Aorta (tissue), 5 donors: Measurements from ENCODE around the gene DNAJA3. TPM values are rescaled to one million over a fixed set of nuclear protein-coding genes. Genes with fewer than 3 reads are reported as not detected.

Source experiments
- ATAC-seq: fragments of 200-7000 bp; cut with Tn5 transposase; one replicate; pipeline ENCODE4 v1.9.1; 2022; ENCODE audit warnings: moderate library complexity; ENCODE audit not compliant: low FRiP score
- DNase-seq, 2 donors: peaks; one replicate each; pipeline ENCODE4 v3.0.0-alpha.2; 2020
- H3K27ac ChIP-seq, 2 donors: one replicate each; pipeline ENCODE4 v1.5.1; 2013; ENCODE audit warnings: low read length in 2 of 2, mild to moderate bottlenecking in 2 of 2, moderate library complexity in 2 of 2, control low read depth in 1 of 2, inconsistent platforms in 1 of 2, low read depth in 1 of 2
- H3K27me3 ChIP-seq, 2 donors: one replicate each; pipeline ENCODE4 v1.6.1; 2013; ENCODE audit warnings: control low read depth in 1 of 2, low read length in 1 of 2, mild to moderate bottlenecking in 1 of 2, moderate library complexity in 1 of 2; ENCODE audit not compliant: insufficient read depth in 2 of 2, control insufficient read depth in 1 of 2
- H3K36me3 ChIP-seq, 2 donors: one replicate each; pipeline ENCODE4 v1.6.1; 2013; ENCODE audit warnings: control low read depth in 1 of 2, low read length in 1 of 2, mild to moderate bottlenecking in 1 of 2; ENCODE audit not compliant: insufficient read depth in 2 of 2, control insufficient read depth in 1 of 2
- H3K4me1 ChIP-seq, 2 donors: one replicate each; pipeline ENCODE4 v1.6.1; 2013; ENCODE audit warnings: low read length in 2 of 2, control low read depth in 1 of 2, mild to moderate bottlenecking in 1 of 2, moderate library complexity in 1 of 2; ENCODE audit not compliant: insufficient read depth in 2 of 2, control insufficient read depth in 1 of 2
- H3K4me3 ChIP-seq, 2 donors: one replicate each; pipeline ENCODE4 v1.5.1; 2013; ENCODE audit warnings: low read length in 2 of 2, control low read depth in 1 of 2, mild to moderate bottlenecking in 1 of 2
- H3K9me3 ChIP-seq: one replicate; pipeline ENCODE4 v1.6.1; 2013; ENCODE audit warnings: mild to moderate bottlenecking, low read length; ENCODE audit not compliant: control insufficient read depth
- WGBS, 2 donors: extraction: QIAGEN DNeasy Blood & Tissue Kit; methylation state at CpG; one replicate each; pipeline ENCODE4 v1.1.7; 2013; 5-methylcytosine and 5-hydroxymethylcytosine counted together
- intact Hi-C, 2 donors: fragments of 100-400 bp; cut with DNase I; formaldehyde crosslinking; loops; one replicate each; pipeline versions ENCODE4 v1.14.2 to v1.15.0; 2022
- polyA plus RNA-seq, 2 donors: library from polyadenylated mRNA; stranded (reverse); fragments of 200-250 nt; gene quantifications; one replicate each; pipeline ENCODE4 v1.2.3, GENCODE V29; 2013
- total RNA-seq, 2 donors: library from RNA; stranded (reverse); fragmentation: NEBNext Ultra II Directional; extraction: Animal tissue kit (Norgen Biotek cat#: 25700); gene quantifications; one replicate each; pipeline ENCODE4 v1.2.1, GENCODE V29; 2021
- donor health status: healthy with polysubstance abuse.
- donor health status: Bipolar disorder and iron deficiency.
- donor health status: DM: no; HTN: no; CAD: no.
- donor health status: DM: no; HTN: no; CAD: no.
- donor health status: DM: yes; HTN: yes; CAD: no.

Gene DNAJA3
- total and polyA plus RNA-seq, 4 donors: 16.0 to 26.6 (median 20.9) TPM

GRCh38 chr16:4442371-4442770 is 16.7 kb downstream of the DNAJA3 start:
- peaks cover 3 to 23% of the 10 kb centered on the region in 2 donors for H3K36me3 ChIP-seq
- H3K4me1 ChIP-seq: no peaks in the 10 kb centered on the region
- H3K27ac ChIP-seq: no peak overlapping the region
- ATAC-seq (no peak), DNase-seq (no peak)
- no peaks in the 10 kb centered on the region for H3K9me3 ChIP-seq
- intact Hi-C loops: no loop called here
- 90 to 91% methylated on average over 11 of the region's 11 CpGs for WGBS, 2 donors
- no peaks in the 10 kb centered on the region for H3K27me3 ChIP-seq
- no peak overlapping the region for H3K4me3 ChIP-seq

DNA sequence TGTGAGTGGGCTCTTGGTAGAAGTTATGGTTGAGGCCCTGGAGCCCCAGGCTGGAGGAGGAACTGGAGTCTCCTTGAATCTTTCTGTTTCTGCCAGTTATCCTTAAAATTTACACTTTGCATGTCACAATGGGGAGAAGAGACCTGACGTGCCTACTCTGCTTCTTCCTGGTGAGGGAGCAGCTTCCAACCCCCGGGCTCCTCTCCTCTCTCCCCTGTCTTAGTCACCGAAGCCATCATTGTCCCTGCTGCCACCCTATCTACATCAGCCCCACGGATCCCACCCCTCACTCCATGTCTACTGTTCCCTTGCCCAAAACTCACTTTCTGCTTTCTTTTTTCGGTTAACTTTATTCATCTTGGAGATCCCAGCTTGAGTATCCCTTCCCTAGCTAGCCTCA is 17.6 kb downstream of the DNAJA3 start:
- DNase-seq (no peak), ATAC-seq (no peak)
- intact Hi-C loops: no loop called here
- Histone ChIP-seq H3K4me3 (no peak overlapping the region), H3K4me1 (no peaks in the 10 kb centered on the region), H3K27ac (no peak overlapping the region), H3K9me3 (no peaks in the 10 kb centered on the region), H3K36me3 (peaks cover 0 to 23% of the 10 kb centered on the region in 2 donors), H3K27me3 (no peaks in the 10 kb centered on the region)
- 81 to 82% methylated on average over 5 of the region's 5 CpGs for WGBS, 2 donors

DNA sequence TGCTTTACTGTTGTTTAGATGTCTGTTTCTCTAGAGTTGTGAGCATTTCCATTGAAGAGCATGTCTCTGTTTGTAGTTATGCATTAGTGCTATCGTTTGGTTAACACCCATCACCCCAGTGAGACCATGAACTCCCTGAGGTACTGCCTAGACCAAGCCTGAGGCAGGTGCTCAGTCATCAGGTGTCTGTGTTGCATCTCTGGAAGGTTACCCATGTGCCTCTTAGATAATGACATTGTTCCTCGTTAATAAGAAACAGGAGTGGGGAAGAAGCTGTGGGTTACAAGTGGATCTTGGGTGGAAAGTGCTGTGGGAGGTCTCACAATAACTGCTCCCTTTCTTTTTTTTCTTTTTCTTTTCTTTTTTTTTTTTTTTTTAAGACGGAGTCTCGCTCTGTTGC is 18.3 kb downstream of the DNAJA3 start:
- DNase-seq: no peak
- Histone ChIP-seq H3K4me3 (no peak overlapping the region), H3K36me3 (peaks cover 0 to 23% of the 10 kb centered on the region in 2 donors), H3K27me3 (no peaks in the 10 kb centered on the region), H3K27ac (no peak overlapping the region), H3K9me3 (no peaks in the 10 kb centered on the region), H3K4me1 (no peaks in the 10 kb centered on the region)
- intact Hi-C loops: no loop called here
- no peak for ATAC-seq
- WGBS, 2 donors: 90% methylated on average over 4 of the region's 4 CpGs

DNA sequence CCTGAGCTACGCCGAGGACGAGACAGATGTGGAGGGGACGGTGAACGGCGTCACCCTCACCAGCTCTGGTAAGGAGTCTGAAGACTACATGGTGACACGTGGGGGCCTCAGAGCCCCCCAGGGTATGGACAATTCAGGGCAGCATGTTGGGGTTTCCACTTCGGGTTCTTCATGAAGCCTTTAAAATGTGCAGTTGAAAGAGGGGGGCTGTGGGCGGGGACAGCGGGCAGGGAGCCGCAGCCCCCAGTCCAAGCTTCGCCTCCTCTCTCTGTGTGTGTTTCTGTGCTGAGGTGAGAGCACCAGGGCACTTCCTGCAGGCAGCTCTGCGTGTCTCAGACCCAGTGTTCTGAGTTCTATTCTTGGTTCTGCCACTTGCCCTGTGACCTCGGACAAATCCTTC is 24.8 kb downstream of the DNAJA3 start:
- peaks cover 3 to 10% of the 10 kb centered on the region in 2 donors for H3K36me3 ChIP-seq
- no peak for ATAC-seq
- H3K4me3 ChIP-seq: no peak overlapping the region
- intact Hi-C loops: no loop called here
- no peak overlapping the region for H3K27ac ChIP-seq
- H3K4me1 ChIP-seq: no peaks in the 10 kb centered on the region
- WGBS, 2 donors: 92 to 93% methylated on average over 14 of the region's 14 CpGs
- no peaks in the 10 kb centered on the region for H3K27me3 ChIP-seq
- H3K9me3 ChIP-seq: no peaks in the 10 kb centered on the region
- no peak for DNase-seq

DNA sequence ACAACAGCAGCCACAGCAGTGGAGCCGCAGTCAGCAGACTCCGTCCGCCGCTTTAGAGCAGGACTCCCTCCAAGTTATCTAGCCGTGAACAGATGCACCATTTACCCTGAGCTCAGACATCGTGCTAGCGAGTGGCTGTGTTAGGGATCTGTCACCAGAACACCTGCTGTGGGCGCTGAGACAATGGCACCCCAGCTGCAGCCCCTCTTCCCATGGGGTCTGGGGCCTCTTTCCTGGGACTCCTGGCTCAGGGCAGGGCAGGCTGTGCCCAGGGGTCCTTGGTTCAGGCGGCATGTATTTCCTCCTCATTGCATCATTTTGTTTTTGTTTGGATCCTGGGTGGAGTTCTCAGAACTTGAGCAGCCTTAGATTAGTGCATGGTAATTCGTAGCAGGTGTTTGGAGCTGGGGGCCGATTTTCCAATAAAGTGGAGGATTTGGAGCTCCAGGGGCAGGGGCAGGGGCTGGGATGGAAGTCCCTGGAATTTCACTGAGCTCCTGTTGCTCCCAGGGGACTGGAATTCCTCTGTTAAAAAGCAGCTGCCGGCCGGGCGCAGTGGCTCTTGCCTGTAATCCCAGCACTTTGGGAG is 25.4 kb downstream of the DNAJA3 start:
- H3K4me3 ChIP-seq: no peak overlapping the region
- H3K27me3 ChIP-seq: no peaks in the 10 kb centered on the region
- DNase-seq (no peak), ATAC-seq (no peak)
- no peaks in the 10 kb centered on the region for H3K9me3 ChIP-seq
- no peaks in the 10 kb centered on the region for H3K4me1 ChIP-seq
- peaks cover 3 to 12% of the 10 kb centered on the region in 2 donors for H3K36me3 ChIP-seq
- H3K27ac ChIP-seq: no peak overlapping the region
- intact Hi-C loops: no loop called here
- 80 to 86% methylated on average over 14 of the region's 14 CpGs for WGBS, 2 donors

DNA sequence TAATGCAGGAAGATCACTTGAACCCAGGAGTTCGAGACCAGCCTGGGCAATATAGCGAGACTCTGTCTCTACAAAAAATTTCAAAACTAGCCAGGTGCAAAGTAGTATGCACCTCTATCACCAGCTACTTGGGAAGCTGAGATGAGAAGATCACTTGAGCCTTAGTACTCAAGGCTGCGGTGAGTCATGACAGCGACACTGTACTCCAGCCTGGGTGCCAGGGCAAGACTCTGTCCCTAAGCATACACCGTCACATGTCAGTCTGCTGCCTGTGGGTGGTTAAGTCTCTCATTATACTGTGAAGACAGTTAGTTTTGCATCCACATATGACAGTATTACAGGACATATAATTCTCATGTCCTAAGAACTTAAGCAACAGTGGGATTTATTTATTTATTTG is 27.0 kb downstream of the DNAJA3 start:
- DNase-seq: no peak
- ATAC-seq: no peak
- H3K4me1 ChIP-seq: no peaks in the 10 kb centered on the region
- H3K36me3 ChIP-seq: peaks cover 3 to 12% of the 10 kb centered on the region in 2 donors
- H3K4me3 ChIP-seq: no peak overlapping the region
- H3K27me3 ChIP-seq: no peaks in the 10 kb centered on the region
- WGBS, 2 donors: 93 to 97% methylated on average over 5 of the region's 5 CpGs
- H3K27ac ChIP-seq: no peak overlapping the region
- no peaks in the 10 kb centered on the region for H3K9me3 ChIP-seq
- intact Hi-C loops: no loop called here

DNA sequence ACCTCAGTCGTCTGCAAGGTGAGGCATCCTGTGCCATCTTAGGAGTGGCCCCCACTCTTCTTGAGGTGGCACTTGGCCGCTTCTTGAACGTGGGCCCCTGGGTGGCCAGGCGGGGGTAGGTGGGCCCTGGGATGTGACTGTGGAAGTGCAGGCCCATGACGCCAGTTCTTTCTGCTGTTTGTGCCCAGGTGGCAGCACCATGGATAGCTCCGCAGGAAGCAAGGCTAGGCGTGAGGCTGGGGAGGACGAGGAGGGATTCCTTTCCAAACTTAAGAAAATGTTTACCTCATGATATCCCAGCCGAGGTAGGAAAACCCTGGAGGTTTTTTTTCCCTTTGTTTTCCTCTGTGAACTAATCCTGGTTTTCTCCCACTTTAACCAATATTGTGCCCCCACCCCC is 29.0 kb downstream of the DNAJA3 start:
- 60 to 63% methylated on average over 9 of the region's 9 CpGs for WGBS, 2 donors

DNA sequence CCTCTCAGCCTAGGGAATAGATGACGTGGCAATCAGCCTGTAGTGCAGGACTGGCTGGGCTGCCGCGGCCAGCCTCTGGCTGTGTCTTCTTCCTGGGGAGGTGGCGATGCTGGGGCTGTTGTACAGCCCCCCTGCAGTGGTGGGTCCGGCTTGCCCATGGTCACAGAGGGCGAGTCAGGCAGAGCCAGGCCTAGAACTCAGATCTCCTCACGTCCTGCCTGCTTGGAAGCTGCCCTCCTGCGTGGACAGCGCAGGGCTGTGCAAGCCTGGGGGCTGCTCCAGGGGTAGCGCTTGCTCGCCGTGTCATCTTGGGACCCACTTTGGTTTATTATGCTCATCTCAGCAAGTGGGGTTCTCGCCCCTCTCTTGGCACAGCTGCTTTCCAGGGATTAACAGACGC is 29.4 kb downstream of the DNAJA3 start:
- no peak overlapping the region for H3K4me3 ChIP-seq
- H3K36me3 ChIP-seq: peaks cover 3 to 12% of the 10 kb centered on the region in 2 donors
- no peak for ATAC-seq
- H3K9me3 ChIP-seq: no peaks in the 10 kb centered on the region
- DNase-seq: no peak
- intact Hi-C loops: no loop called here
- no peaks in the 10 kb centered on the region for H3K27me3 ChIP-seq
- WGBS, 2 donors: 90 to 93% methylated on average over 14 of the region's 14 CpGs
- H3K4me1 ChIP-seq: no peaks in the 10 kb centered on the region
- H3K27ac ChIP-seq: no peak overlapping the region

More for the DNA sequence above, 29.0 kb downstream of the DNAJA3 start:
- no peak for ATAC-seq
- H3K27ac ChIP-seq: no peak overlapping the region
- no peaks in the 10 kb centered on the region for H3K27me3 ChIP-seq
- DNase-seq: no peak
- H3K36me3 ChIP-seq: peaks cover 3 to 12% of the 10 kb centered on the region in 2 donors
- H3K4me1 ChIP-seq: no peaks in the 10 kb centered on the region
- no peak overlapping the region for H3K4me3 ChIP-seq
- intact Hi-C loops: no loop called here
- no peaks in the 10 kb centered on the region for H3K9me3 ChIP-seq

DNA sequence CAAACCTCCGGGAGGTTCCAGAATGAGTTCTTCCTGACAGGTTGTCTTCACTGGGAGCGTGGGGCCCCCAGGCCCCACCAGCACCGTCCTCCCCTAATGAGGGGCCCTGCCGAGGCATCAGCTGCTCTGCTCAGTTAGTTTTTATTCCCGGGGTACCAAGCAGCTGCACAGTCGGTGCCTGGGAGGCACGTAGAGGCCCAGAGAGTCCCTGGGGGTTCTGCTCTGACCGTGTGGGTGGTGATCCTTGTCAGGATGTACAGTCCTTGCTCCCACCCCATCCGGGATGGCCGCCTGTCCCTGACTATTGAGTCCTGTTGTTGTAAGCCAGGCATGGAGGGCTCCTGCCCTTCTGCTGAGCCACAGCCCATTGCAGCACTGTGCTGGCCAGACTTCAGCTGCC is 30.3 kb downstream of the DNAJA3 start:
- intact Hi-C loops: no loop called here
- peak; percentile 24 for ATAC-seq
- Histone ChIP-seq H3K36me3 (peaks cover 0 to 6% of the 10 kb centered on the region in 2 donors), H3K4me1 (no peaks in the 10 kb centered on the region), H3K9me3 (no peaks in the 10 kb centered on the region), H3K27me3 (no peaks in the 10 kb centered on the region), H3K27ac (no peak overlapping the region), H3K4me3 (no peak overlapping the region)
- no peak for DNase-seq
- WGBS, 2 donors: 71 to 74% methylated on average over 10 of the region's 10 CpGs
